ES-I3 (cell line): ENCODE results near the gene FAM131B.
A peak's percentile ranks its signal among the peaks of the same experiment; 100 is the strongest.
"Not testable (repeated sequence)": the region's sequence is repeated elsewhere in the genome, so short reads cannot be mapped to it uniquely, and the experiment has no call there.

Experiments used
- H3K36me3 ChIP-seq: 2 replicates; pipeline ENCODE4 v1.6.1; 2013; ENCODE audit warnings: mild to moderate bottlenecking, low read length, control low read depth, moderate library complexity; ENCODE audit not compliant: insufficient read depth
- H3K4me1 ChIP-seq: 2 replicates; pipeline ENCODE4 v1.6.1; 2013; ENCODE audit warnings: mild to moderate bottlenecking, control low read depth, low read length; ENCODE audit not compliant: insufficient read depth
- H3K9ac ChIP-seq: 2 replicates; pipeline ENCODE4 v1.6.1; 2013; ENCODE audit warnings: low read depth, mild to moderate bottlenecking, low read length, moderate library complexity
- H3K9me3 ChIP-seq: 2 replicates; pipeline ENCODE4 v1.6.1; 2013; ENCODE audit warnings: mild to moderate bottlenecking, low read length, moderate library complexity; ENCODE audit not compliant: control insufficient read depth, insufficient read depth

FAM131B gene

GRCh38 chr7:143362131-143363015 lies at the start of gene FAM131B:
Gene FAM131B, minus strand, starts transcription at chr7:143362713. Its CDS starts 110 bp downstream, at chr7:143362603.
- Histone ChIP-seq H3K4me1 (no peaks in the 10 kb centered on the region; the same call in 1 of the 2 replicates), H3K9ac (peak within 1 kb of the TSS; percentile 84), H3K9me3 (no peaks in the 10 kb centered on the region), H3K36me3 (no peaks in the 10 kb centered on the region)

- H3K9ac ChIP-seq: no peak overlapping the region
- no peaks in the 10 kb centered on the region for H3K9me3 ChIP-seq
- peaks cover 45% of the 10 kb centered on the region for H3K4me1 ChIP-seq
- no peaks in the 10 kb centered on the region for H3K36me3 ChIP-seq
Measured at GRCh38 chr7:143411976-143412708, 49.6 kb upstream of the FAM131B start.

- Histone ChIP-seq H3K9me3 (no peaks in the 10 kb centered on the region), H3K9ac (no peak overlapping the region; the same call in 1 of the 2 replicates), H3K4me1 (peaks cover 53% of the 10 kb centered on the region), H3K36me3 (peaks cover 3% of the 10 kb centered on the region; the same call in 1 of the 2 replicates)
Measured at GRCh38 chr7:143410521-143411004, 48.0 kb upstream of the FAM131B start.

GRCh38 chr7:143408686-143409561 lies 46.4 kb upstream of the FAM131B start, which contains the start of gene EPHA1:
Gene EPHA1, minus strand, starts transcription at chr7:143408856. Its CDS starts 51 bp downstream, at chr7:143408805.
- Histone ChIP-seq H3K9ac (peak within 1 kb of the TSS; percentile 86), H3K4me1 (peaks cover 56% of the 10 kb centered on the region), H3K9me3 (no peaks in the 10 kb centered on the region), H3K36me3 (peaks cover 3% of the 10 kb centered on the region; the same call in 1 of the 2 replicates)

- Histone ChIP-seq H3K9me3 (no peaks in the 10 kb centered on the region), H3K4me1 (peaks cover 56% of the 10 kb centered on the region), H3K36me3 (peaks cover 3% of the 10 kb centered on the region; the same call in 1 of the 2 replicates), H3K9ac (peak overlapping the region; percentile 86)
Measured at GRCh38 chr7:143408252-143408685, 45.8 kb upstream of the FAM131B start.

- Histone ChIP-seq H3K4me1 (peaks cover 49% of the 10 kb centered on the region), H3K9ac (peak overlapping the region; percentile 86), H3K9me3 (no peaks in the 10 kb centered on the region), H3K36me3 (peaks cover 3% of the 10 kb centered on the region; the same call in 1 of the 2 replicates)
Measured at GRCh38 chr7:143407287-143408251, 45.1 kb upstream of the FAM131B start.

- Histone ChIP-seq H3K9ac (peak overlapping the region; percentile 19; the same call in 1 of the 2 replicates), H3K36me3 (peaks cover 5% of the 10 kb centered on the region; the same call in 1 of the 2 replicates), H3K9me3 (no peaks in the 10 kb centered on the region), H3K4me1 (peaks cover 34% of the 10 kb centered on the region)
Measured at GRCh38 chr7:143406002-143406357, 43.5 kb upstream of the FAM131B start.

- H3K9ac ChIP-seq: peak overlapping the region; percentile 19; the same call in 1 of the 2 replicates
Measured at GRCh38 chr7:143405173-143406001, 42.9 kb upstream of the FAM131B start.

GRCh38 chr7:143402233-143402632 lies 39.7 kb upstream of the FAM131B start:
- H3K9me3 ChIP-seq, H3K9ac ChIP-seq: not testable (repeated sequence)
- Histone ChIP-seq H3K4me1 (peaks cover 21% of the 10 kb centered on the region), H3K36me3 (peaks cover 17% of the 10 kb centered on the region; the same call in 1 of the 2 replicates)

More at GRCh38 chr7:143405173-143406001, 42.9 kb upstream of the FAM131B start:
- peaks cover 33% of the 10 kb centered on the region for H3K4me1 ChIP-seq
- H3K9me3 ChIP-seq: no peaks in the 10 kb centered on the region
- H3K36me3 ChIP-seq: peaks cover 5% of the 10 kb centered on the region; the same call in 1 of the 2 replicates

GRCh38 chr7:143401265-143401664 lies 38.8 kb upstream of the FAM131B start:
- Histone ChIP-seq H3K36me3 (peaks cover 15% of the 10 kb centered on the region; the same call in 1 of the 2 replicates), H3K9ac (no peak overlapping the region), H3K4me1 (peaks cover 13% of the 10 kb centered on the region), H3K9me3 (no peaks in the 10 kb centered on the region)

GRCh38 chr7:143399642-143400041 lies 37.1 kb upstream of the FAM131B start:
- H3K36me3 ChIP-seq: peaks cover 30% of the 10 kb centered on the region

GRCh38 chr7:143399151-143399550 lies 36.6 kb upstream of the FAM131B start:
- no peaks in the 10 kb centered on the region for H3K4me1 ChIP-seq
- peaks cover 32% of the 10 kb centered on the region for H3K36me3 ChIP-seq
- H3K9me3 ChIP-seq: no peaks in the 10 kb centered on the region
- no peak overlapping the region for H3K9ac ChIP-seq

More at GRCh38 chr7:143399642-143400041, 37.1 kb upstream of the FAM131B start:
- no peak overlapping the region for H3K9ac ChIP-seq
- H3K9me3 ChIP-seq: no peaks in the 10 kb centered on the region
- H3K4me1 ChIP-seq: no peaks in the 10 kb centered on the region
